ENCODE measurements around the gene NRK.
"Not testable (repeated sequence)": the region's sequence is repeated elsewhere in the genome, so short reads cannot be mapped to it uniquely, and the experiment has no call there.

NRK gene

DNA sequence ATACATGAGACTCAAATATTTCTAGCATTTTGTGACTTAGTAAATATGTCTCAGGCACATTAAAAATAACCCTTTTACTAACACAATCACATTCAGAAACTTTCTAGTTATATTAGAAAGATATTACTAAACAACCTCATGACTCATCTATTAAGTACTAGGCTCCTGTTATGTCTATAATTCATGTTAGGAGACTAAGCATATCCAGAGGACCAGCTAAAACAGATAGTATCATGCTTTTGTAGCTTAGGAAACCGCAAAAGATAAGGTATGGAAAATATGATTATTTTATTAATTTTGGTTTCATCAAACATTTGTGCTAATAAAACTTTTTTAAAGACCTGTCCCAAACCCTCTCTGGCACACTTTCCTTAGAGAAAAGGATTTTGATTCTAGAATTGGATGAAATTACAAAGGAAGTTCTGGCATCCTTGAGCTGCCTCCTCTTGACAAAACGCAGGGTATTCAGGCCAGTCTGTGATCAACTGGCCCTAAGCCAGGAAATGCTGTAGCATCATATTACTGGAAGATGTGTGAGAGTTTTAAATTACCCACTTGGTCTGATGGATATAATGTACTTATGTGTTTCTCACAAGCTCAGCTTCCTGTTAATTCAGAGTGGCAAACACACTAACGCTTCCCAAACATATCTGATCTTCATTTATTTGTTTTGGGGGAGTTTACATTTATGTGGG, 60.4 kb downstream of the NRK start:
- DNase-seq = no peak

DNA sequence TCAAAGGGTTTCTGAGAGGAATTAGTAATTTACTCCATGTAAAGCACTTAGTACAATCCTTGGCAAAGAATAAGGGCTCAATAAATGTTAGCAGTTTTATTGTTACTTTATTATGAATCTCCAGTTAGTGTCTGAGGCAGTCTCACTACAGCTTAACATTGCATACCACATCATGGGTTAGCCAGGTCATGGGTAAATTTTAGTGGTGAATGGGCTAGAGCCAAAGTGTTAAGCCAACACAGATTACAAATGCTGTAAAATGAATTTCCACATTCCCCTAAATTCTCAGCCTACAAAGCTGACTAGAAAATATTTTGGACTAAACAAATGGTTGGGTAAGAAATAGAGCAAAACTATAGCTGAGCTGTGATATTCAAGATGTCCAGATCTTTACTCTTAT, 72.4 kb downstream of the NRK start:
- DNase-seq = no peak

DNA sequence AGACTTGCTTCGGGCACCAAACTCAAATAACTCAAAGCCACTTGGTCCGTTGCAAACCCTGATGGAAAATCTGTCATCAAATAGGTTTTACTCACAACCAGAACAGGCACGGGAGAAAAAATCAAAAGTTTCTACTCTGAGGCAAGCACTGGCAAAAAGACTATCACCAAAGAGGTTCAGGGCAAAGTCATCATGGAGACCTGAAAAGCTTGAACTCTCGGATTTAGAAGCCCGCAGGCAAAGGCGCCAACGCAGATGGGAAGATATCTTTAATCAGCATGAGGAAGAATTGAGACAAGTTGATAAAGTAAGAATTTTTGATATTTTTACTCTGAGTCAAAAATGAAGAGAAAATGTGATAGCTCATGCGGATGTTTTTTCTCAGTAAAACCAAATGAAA, 87.2 kb downstream of the NRK start:
- no peak for DNase-seq

DNA sequence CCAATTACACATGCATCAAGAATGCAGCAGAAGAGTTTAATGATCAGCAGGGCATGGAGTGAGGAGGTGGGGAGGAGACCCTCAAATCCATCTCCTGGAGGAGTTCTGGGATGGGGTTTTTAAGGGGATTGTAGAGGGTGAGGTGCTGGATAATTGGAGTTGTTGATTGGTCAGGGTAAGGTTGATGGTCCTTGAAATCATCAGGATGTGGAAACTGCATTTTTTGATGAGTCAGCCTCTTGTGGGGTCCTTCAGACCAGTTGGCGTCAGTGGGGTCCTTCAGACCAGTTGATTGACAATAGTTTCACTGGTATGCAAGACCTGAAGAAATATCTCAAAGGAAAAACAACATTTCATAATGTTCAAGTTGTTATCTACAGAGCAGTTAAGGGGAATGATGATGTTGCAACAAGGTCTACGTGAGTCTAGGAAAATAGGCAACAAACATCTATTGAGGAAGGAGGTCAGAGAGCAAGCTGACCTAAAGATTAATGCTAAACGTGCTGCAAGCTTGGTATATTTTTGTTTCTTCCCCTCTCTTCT, 88.3 kb downstream of the NRK start:
- no peak for DNase-seq

DNA sequence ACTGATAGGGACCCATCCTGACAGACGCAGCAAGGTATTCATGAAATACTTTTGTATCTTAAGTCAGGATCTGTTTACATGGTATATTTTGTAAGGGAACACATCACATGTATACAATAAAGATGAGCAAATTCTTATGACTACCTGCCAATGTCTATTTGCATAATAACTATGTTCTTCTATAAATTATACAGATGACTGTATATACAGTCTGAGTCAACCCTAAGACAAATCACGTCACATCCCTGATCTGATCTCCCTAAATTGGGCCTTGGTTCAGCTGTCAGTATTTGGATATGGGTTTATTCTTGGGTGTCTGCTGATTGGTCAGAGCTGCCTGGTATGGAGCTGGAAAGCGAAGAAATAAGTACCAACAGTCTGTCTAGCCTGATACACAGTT, 122.9 kb downstream of the NRK start:
- DNase-seq = no peak

DNA sequence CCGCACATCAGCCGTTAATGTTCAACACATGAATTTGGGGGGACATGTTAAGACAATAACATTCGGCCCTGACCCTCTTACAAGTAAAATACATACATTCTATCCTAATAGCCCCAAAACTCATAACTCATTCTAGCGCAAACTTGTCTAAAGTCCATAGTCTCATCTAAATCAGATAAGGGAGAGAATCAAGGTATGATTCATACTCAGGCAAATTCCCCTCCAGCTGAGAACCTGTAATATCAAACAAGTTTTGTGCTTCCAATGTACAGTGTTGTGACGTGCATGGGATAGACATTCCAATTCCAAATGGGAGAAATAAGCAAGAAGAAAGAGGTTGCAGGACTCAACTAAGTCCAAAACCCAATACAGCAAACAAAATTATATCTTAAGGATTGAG, 147.1 kb downstream of the NRK start:
- no peak for DNase-seq

DNA sequence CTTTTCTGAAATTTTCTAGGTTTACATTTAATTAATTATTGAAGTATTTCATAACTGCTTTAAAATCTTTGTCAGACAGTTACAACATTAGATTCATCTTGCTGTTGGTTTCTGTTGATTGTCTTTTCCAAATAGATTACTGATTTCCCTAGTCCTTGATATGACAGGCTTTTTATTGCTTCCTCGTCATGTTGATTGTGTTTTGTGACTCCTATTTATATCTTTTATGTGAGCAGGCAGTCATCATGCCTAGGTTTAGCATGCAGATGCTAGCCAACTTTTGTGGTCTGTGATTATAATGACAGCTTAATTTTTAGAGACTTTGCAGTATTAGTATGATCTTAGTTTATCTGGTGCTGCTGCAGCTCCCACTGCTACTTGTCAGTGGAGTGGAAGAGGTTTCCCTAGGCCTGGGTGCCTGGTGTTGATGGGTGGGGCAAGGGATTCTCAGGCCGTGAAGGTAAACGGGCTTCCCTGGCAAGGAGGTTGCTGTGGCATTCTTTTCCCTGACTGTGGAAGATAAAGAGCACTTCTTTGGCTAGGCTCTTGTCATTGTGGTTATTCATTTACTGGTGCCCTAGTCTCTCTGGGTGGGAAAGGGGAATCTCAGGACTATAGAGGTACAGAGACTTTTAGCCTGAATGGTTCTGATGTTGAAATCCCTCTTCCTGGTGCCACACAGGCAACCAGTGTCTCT, 150.5 kb downstream of the NRK start:
- DNase-seq = no peak

DNA sequence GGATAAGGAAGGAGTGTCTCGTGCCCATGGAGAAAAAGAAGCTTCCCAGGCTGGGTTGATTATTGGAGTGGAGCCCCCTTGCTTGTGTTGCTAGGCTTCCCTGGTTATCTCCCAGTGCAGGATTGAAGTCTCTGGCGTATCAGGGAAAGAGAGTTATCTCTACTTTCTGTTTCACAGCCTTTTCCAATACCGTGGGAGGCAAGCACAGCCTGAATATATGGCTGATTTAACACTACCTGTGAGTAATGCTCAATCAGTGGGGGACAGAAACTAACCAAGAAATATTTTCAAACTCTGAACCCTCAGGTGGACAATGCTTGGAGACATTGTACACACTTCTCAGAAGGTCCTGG, 151.0 kb downstream of the NRK start:
- DNase-seq = no peak

DNA sequence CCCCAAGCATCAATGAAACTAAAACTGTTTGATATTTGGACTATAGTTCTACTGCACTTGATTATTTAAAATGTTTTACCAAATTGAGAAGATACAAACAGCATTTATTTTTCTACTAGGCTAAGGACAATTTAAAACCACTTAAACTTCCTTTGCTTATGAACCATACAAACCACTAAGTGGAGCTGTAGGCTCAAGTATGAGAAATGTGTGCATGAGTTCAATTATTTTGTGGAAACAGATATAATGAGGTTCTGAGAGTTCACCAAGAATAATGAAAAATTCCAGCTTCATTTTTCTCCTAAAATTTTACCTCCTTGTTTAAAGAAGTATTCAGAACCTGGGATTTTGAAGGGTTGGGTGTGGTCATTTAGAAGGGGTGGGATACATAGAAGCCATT, 153.0 kb downstream of the NRK start:
- DNase-seq = no peak

DNA sequence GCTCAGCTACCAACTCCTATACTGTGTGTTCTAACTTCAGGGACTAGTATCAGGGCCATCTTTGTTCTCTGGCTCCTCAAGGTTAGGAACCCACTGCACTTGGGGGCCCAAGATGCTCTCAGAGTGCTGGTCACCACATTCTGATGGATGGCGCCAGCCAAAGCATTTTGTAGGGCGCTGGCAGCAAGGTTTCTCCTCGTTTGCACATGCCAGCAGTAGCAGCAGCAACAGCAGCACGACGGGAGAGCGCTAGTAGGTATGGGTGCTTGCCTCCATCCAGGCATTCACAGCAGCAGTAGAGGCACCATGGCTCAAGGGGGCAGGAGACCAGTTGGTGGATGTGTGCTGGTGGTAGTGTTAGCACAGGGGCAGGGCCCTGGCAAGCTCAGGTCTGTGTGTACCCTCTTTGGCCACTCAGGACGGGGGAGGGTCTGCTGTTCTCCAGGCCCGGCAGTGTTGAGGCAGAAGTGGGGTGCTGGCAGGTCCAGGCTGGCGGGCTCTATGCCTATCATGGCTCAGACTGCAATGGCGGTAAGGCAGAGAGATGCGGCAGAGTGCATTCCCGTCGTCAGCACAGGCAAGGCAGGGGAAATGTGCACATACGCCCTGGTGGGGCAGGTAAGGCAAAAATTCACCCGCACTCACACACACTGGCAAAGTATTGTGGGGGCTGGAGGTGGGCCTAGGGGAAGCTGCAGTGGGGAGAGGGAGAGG, 159.6 kb downstream of the NRK start:
- DNase-seq = no peak

DNA sequence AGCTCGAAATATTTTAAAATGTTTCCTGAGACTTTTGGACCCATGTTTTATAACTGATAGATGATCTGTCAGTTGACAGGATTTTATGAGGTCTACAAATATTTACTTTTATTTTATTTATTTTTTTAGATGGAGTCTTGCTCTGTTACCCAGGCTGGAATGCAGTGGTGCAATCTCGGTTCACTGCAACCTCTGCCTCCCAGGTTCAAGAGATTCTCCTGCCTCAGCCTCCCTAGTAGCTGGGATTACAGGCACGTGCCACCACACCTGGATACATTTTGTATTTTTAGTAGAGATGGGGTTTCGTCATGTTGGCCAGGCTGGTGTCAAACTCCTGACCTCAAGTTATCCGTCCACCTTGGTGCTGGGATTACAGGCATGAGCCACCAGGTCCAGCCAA, 166.1 kb downstream of the NRK start:
- DNase-seq = not testable (repeated sequence)

DNA sequence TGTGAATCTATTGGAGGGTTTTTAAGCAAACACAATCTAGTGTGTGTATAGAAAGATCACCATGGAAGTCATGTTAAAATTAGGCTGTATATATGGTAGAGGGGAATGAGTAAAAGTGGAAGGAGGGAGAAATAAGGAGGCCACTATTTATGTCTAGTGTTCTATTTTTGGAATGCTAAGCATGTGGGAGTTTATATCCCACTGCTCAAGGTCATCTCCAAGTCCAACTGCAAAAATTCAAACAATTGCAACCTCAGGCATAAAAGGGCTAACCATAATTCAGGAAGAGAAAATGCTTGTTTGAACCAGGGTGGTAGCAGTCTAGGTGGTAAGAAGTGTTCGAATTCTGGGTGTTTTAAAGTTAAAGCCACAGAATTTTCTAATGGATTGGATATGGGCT, 177.0 kb downstream of the NRK start:
- DNase-seq = no peak

DNA sequence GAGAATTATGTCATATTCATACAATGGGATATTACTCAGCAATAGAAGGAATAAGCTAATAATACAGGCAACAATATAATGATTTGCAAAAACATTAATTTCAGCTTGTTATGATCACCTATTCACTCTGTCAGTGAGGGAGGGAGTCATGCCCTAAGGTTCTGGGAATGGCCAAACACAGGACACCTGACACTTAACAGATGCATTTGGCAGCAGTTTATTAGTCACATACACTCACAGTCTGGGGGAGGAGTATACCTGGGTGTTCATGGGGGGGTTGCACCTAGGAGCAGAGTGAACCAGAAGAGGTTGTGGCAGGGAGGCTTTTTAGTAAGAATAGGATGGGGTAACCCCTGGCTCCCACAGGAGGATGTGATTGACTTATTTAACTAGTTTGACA, 177.9 kb downstream of the NRK start:
- no peak for DNase-seq

DNA sequence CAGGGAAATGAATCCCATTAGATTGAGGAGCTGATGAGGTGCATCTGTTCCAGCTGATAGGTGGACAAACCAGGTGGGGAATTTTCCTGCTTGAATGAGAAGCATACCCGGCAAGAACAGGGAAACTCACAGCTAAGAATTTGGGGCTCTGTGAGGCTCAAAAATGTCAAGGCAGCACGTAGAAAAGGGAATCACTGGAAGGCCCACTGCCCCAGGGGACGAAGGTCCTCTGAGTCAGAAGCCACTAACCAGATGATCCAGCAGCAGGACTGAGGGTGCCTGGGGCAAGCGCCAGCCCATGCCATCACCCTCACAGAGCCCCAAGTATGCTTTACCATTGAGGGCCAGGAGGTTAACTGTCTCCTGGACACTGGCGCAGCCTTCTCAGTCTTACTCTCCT, 178.3 kb downstream of the NRK start:
- DNase-seq = not testable (repeated sequence)

DNA sequence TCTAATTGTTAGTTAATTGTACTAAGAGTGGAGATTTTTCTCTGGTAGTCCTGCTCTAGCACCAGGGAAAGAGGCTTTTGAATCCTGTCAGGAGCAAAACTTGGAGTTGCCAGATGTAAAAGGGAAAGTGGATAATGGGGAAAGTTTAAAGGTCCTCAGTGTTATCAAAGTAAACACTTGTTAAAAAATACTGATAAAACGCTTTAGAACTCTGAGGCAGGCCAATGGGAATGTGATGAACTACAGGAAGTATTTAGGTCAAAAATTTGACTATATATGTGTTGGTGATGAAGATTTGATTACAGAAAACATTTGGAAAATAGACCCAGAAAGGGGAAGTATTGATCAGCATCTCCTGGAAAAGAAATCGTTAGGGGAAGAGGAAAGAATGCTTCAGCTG, 183.3 kb downstream of the NRK start:
- DNase-seq = no peak

DNA sequence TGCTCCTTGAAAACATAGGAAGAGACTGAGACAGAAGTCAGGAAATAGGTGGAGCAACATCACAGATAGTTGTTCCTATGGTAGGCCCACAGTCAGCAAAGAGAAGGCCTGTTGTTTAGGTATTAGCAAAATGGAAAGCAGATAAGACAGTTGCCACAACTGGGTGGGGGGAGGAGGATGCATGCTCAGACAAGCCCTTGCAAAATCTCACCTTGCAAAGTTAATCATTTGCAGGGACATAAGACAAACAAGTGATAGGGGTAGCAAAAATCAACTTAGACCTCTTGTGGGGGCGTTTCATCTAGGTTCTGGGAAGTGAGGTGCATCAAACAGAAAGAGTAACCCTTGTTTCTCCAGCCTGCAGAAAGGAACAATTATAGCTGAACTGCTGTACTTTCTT, 185.5 kb downstream of the NRK start:
- no peak for DNase-seq

All from stimulated activated CD8-positive, alpha-beta memory T cell treated with anti-CD3 and anti-CD28 coated beads, Interleukin-4, amount 100 ng/mL, for 48 hours (primary cell).